H1 (cell line): Measurements from ENCODE around the gene NEURL1. TPM values are rescaled to one million over a fixed set of nuclear protein-coding genes. Genes with fewer than 3 reads are reported as not detected.
A peak's percentile ranks its signal among the peaks of the same experiment; 100 is the strongest.

Experiments
- CTCF ChIA-PET: fragments of 300-600 bp; sonication (Branson Sonifier 250); formaldehyde crosslinking; loops from one replicate; lab custom pipeline; 2021; ENCODE audit not compliant: partially characterized antibody; lab: Charles Lee
- POLR2A ChIA-PET: fragments of 300-600 bp; sonication (Branson Sonifier 250); formaldehyde crosslinking; loops from one replicate; lab custom pipeline; 2021; ENCODE audit warnings: inconsistent platforms; ENCODE audit not compliant: partially characterized antibody; lab: Charles Lee
- DNase-seq, 2 experiments: peaks; one replicate each; pipeline versions ENCODE4 v3.0.0 to v3.0.0-alpha.2; 2010 to 2022; ENCODE audit warnings: low spot score in 2 of 2, low read depth in 1 of 2, mixed read lengths in 1 of 2
- FAIRE-seq: peaks from 2 replicates; lab custom pipeline; 2011; peaks lifted over from hg19 to GRCh38; lab: Jason Lieb, UNC
- H2AFZ ChIP-seq: 2 replicates; pipeline ENCODE4 v1.8.1; 2012; ENCODE audit warnings: low read length, inconsistent platforms
- H2AK5ac ChIP-seq: 2 replicates; pipeline ENCODE4 v1.6.1; 2013; ENCODE audit warnings: low read depth, low read length
- H2BK120ac ChIP-seq: replicated peaks from 2 replicates; pipeline ENCODE3; 2013; ENCODE audit warnings: low read depth, low read length, inconsistent platforms
- H2BK12ac ChIP-seq: 2 replicates; pipeline ENCODE4 v1.6.1; 2013; ENCODE audit warnings: low read depth, low read length
- H2BK15ac ChIP-seq: 2 replicates; pipeline ENCODE4 v1.6.1; 2013; ENCODE audit warnings: low read length
- H2BK20ac ChIP-seq: 2 replicates; pipeline ENCODE4 v1.6.1; 2013; ENCODE audit warnings: low read length
- H2BK5ac ChIP-seq: 2 replicates; pipeline ENCODE4 v1.6.1; 2013; ENCODE audit warnings: low read depth, low read length
- H3K14ac ChIP-seq: 2 replicates; pipeline ENCODE4 v1.6.1; 2013; ENCODE audit warnings: inconsistent platforms; ENCODE audit not compliant: insufficient read length
- H3K18ac ChIP-seq: 2 replicates; pipeline ENCODE4 v1.6.1; 2013; ENCODE audit warnings: low read length; ENCODE audit errors: extremely low read depth
- H3K23ac ChIP-seq: 2 replicates; pipeline ENCODE4 v1.6.1; 2013; ENCODE audit warnings: inconsistent platforms; ENCODE audit not compliant: insufficient read length
- H3K23me2 ChIP-seq: 2 replicates; pipeline ENCODE4 v1.6.1; 2013; ENCODE audit warnings: low read depth, low read length
- H3K27ac ChIP-seq: 2 replicates; pipeline ENCODE4 v1.6.1; 2011; ENCODE audit warnings: low read depth, low read length, inconsistent platforms
- H3K27me3 ChIP-seq, 4 experiments: replicated peaks in 1 of 4; 1 replicate in 1 of 4; 2 replicates in 3 of 4; pipeline versions ENCODE4 v1.6.1 to v1.8.1; 2011 to 2013; ENCODE audit warnings: low read length in 3 of 4, mild to moderate bottlenecking in 3 of 4, inconsistent platforms in 2 of 4, mixed read lengths in 2 of 4, moderate library complexity in 1 of 4; ENCODE audit not compliant: control insufficient read depth in 3 of 4, insufficient read depth in 3 of 4; ENCODE audit errors: extremely low read depth in 1 of 4
- H3K36me3 ChIP-seq, 4 experiments: 2 replicates each; pipeline versions ENCODE4 v1.6.1 to v1.8.1; 2011 to 2013; ENCODE audit warnings: mild to moderate bottlenecking in 4 of 4, low read length in 3 of 4, moderate library complexity in 2 of 4, control low read depth in 1 of 4, inconsistent platforms in 1 of 4; ENCODE audit not compliant: insufficient read depth in 4 of 4, control insufficient read depth in 2 of 4
- H3K4ac ChIP-seq: replicated peaks from 2 replicates; pipeline ENCODE3; 2013; ENCODE audit warnings: low read length, low read depth, mixed read lengths, inconsistent platforms; ENCODE audit not compliant: insufficient read length
- H3K4me1 ChIP-seq, 4 experiments: replicated peaks in 1 of 4; 1 replicate in 1 of 4; 2 replicates in 3 of 4; pipeline versions ENCODE4 v1.6.1 to v1.8.1; 2011 to 2013; ENCODE audit warnings: low read length in 3 of 4, inconsistent platforms in 2 of 4, mixed read lengths in 1 of 4; ENCODE audit not compliant: insufficient read depth in 4 of 4, control insufficient read depth in 3 of 4
- H3K4me2 ChIP-seq, 2 experiments: 2 replicates each; pipeline versions ENCODE4 v1.6.1 to v1.8.1; 2011 to 2013; ENCODE audit warnings: low read depth in 2 of 2, low read length in 2 of 2, control low read depth in 1 of 2, inconsistent platforms in 1 of 2, mild to moderate bottlenecking in 1 of 2; ENCODE audit not compliant: insufficient read depth in 1 of 2
- H3K4me3 ChIP-seq, 4 experiments: fragments of 200-600, 300-600 bp in 1 of 4; sonication (generic), shearing (Covaris generic), sonication (Bioruptor Twin) in 1 of 4; 2 replicates each; pipeline versions ENCODE4 v1.5.1 to v1.8.1; 2011 to 2016; ENCODE audit warnings: low read length in 4 of 4, low read depth in 3 of 4, control low read depth in 2 of 4, inconsistent platforms in 2 of 4, mild to moderate bottlenecking in 2 of 4, mixed read lengths in 1 of 4, moderate library complexity in 1 of 4; ENCODE audit not compliant: insufficient read depth in 2 of 4; ENCODE audit errors: extremely low read depth in 1 of 4
- H3K56ac ChIP-seq: replicated peaks from 2 replicates; pipeline ENCODE3; 2013; ENCODE audit warnings: low read depth, mild to moderate bottlenecking, mixed read lengths, low read length, inconsistent platforms; ENCODE audit not compliant: insufficient read length
- H3K79me1 ChIP-seq: 2 replicates; pipeline ENCODE4 v1.6.1; 2013; ENCODE audit warnings: low read depth, low read length, control low read depth
- H3K79me2 ChIP-seq, 2 experiments: 2 replicates each; pipeline versions ENCODE4 v1.6.1 to v1.8.1; 2012 to 2013; ENCODE audit warnings: low read length in 2 of 2, mild to moderate bottlenecking in 2 of 2, inconsistent platforms in 1 of 2; ENCODE audit not compliant: insufficient read depth in 2 of 2, control insufficient read depth in 1 of 2
- H3K9ac ChIP-seq, 4 experiments: replicated peaks in 1 of 4; 1 replicate in 1 of 4; 2 replicates in 3 of 4; pipeline versions ENCODE4 v1.6.1 to v1.8.1; 2011 to 2013; ENCODE audit warnings: low read depth in 3 of 4, low read length in 3 of 4, control low read depth in 2 of 4, mild to moderate bottlenecking in 2 of 4, moderate library complexity in 2 of 4, inconsistent platforms in 1 of 4; ENCODE audit errors: extremely low read depth in 1 of 4
- H3K9me3 ChIP-seq, 2 experiments: 2 replicates each; pipeline versions ENCODE4 v1.6.1 to v1.8.1; 2012 to 2013; ENCODE audit warnings: mild to moderate bottlenecking in 2 of 2, moderate library complexity in 2 of 2, control low read depth in 1 of 2, inconsistent platforms in 1 of 2, low read depth in 1 of 2, low read length in 1 of 2, mixed read lengths in 1 of 2; ENCODE audit not compliant: insufficient read depth in 2 of 2
- H4K20me1 ChIP-seq, 2 experiments: replicated peaks in 1 of 2; 2 replicates each; pipeline versions ENCODE3 to v1.8.1; 2011 to 2013; ENCODE audit warnings: inconsistent platforms in 2 of 2, low read length in 2 of 2, mild to moderate bottlenecking in 1 of 2; ENCODE audit not compliant: insufficient read depth in 2 of 2, control insufficient read depth in 1 of 2
- H4K5ac ChIP-seq: 2 replicates; pipeline ENCODE4 v1.6.1; 2013; ENCODE audit warnings: low read length, low read depth, mixed read lengths, inconsistent platforms; ENCODE audit not compliant: insufficient read length
- H4K8ac ChIP-seq: 2 replicates; pipeline ENCODE4 v1.8.0; 2013; ENCODE audit warnings: mild to moderate bottlenecking, moderate library complexity, low read length, inconsistent platforms; ENCODE audit not compliant: insufficient read depth; ENCODE audit errors: extremely low read depth
- H4K91ac ChIP-seq: replicated peaks from 2 replicates; pipeline ENCODE3; 2013; ENCODE audit warnings: low read length, mixed read lengths, inconsistent platforms; ENCODE audit not compliant: insufficient read length
- BCL11A ChIP-seq, 2 experiments: IDR thresholded peaks; one replicate each; pipeline ENCODE4 v1.6.1; 2011; ENCODE audit warnings: low read depth in 2 of 2, low read length in 2 of 2, mild to moderate bottlenecking in 2 of 2
- FOSL1 ChIP-seq: IDR thresholded peaks from 2 replicates; pipeline ENCODE4 v1.6.1; 2011; ENCODE audit warnings: mild to moderate bottlenecking, low read depth, low read length, moderate library complexity; ENCODE audit not compliant: insufficient read depth
- JUN ChIP-seq: IDR thresholded peaks from 2 replicates; pipeline ENCODE4 v1.6.1; 2011; ENCODE audit warnings: low read depth, mild to moderate bottlenecking, improper control_type of control experiment, low read length
- SIN3A ChIP-seq, 2 experiments: IDR thresholded peaks in 1 of 2; conservative IDR thresholded peaks in 1 of 2; 2 replicates each; pipeline ENCODE4 v1.6.1; 2011 to 2012; ENCODE audit warnings: low read length in 2 of 2, improper control_type of control experiment in 1 of 2, low read depth in 1 of 2, mild to moderate bottlenecking in 1 of 2
- WGBS, 2 experiments: shearing (Covaris generic) in 1 of 2; methylation state at CpG; one replicate each; pipeline versions ENCODE4 v1.1.6 to v1.1.7; 2013 to 2015; ENCODE audit warnings: low lambda C conversion rate in 2 of 2, mixed read lengths in 2 of 2, inconsistent platforms in 1 of 2, low coverage in 1 of 2, missing lambda C conversion rate in 1 of 2; ENCODE audit not compliant: insufficient replicate concordance in 2 of 2, insufficient coverage in 1 of 2, insufficient read length in 1 of 2; ENCODE audit errors: extremely low coverage in 1 of 2, missing lambda C conversion rate in 1 of 2; 5-methylcytosine and 5-hydroxymethylcytosine counted together
- polyA plus RNA-seq, 7 experiments: library from polyadenylated mRNA; depleted of rRNA in 3 of 7; stranded (reverse) in 5 of 7; unstranded in 2 of 7; fragments of >200 nt in 5 of 7; fragments of 200-250 nt in 2 of 7; gene quantifications; 1 replicate in 5 of 7; 2 replicates in 1 of 7; 4 replicates in 1 of 7; pipeline versions ENCODE4 v1.2.1 to v1.2.3, GENCODE V29; 2011 to 2013; ENCODE audit warnings: missing spikeins in 2 of 7, mixed read lengths in 2 of 7
- total RNA-seq: library from RNA; stranded (reverse); fragmentation: NEBNext Ultra II Directional; extraction: Animal tissue kit (Norgen Biotek cat#: 25700); gene quantifications from 2 replicates; pipeline ENCODE4 v1.2.1, GENCODE V29; 2021

NEURL1 gene
- total and polyA plus RNA-seq, 2 of the 8 experiments (the other 6 are each of a cell fraction or from before 2014, with no cell fraction given) = 0.54 to 0.58 TPM

GRCh38 chr10:103545771-103546281, 52.3 kb downstream of the NEURL1 start:
- 0 out of 2 replicates have a peak overlapping the region, but pooled peaks have one; percentile 46 for H2BK15ac ChIP-seq
- H3K56ac ChIP-seq = no peak overlapping the region
- H4K91ac ChIP-seq = no peak overlapping the region
- no peaks in the 10 kb centered on the region for H3K79me2 ChIP-seq
- no peaks in the 10 kb centered on the region for H3K79me1 ChIP-seq
- no peak overlapping the region for H3K4ac ChIP-seq
- H3K9ac ChIP-seq = no peak overlapping the region
- H3K27ac ChIP-seq = no peak overlapping the region
- H3K14ac ChIP-seq = no peak overlapping the region
- H2AFZ ChIP-seq = no peak overlapping the region
- H3K18ac ChIP-seq = no peak overlapping the region; the same call in 1 of the 2 replicates
- peak overlapping the region; percentile 53; the same call in 1 of the 2 replicates for H4K8ac ChIP-seq
- H3K4me2 ChIP-seq = no peak overlapping the region
- H2BK120ac ChIP-seq = no peak overlapping the region
- H4K5ac ChIP-seq = no peak overlapping the region
- H3K23ac ChIP-seq = no peak overlapping the region
- no peak overlapping the region for H2BK5ac ChIP-seq
- no peaks in the 10 kb centered on the region for H3K9me3 ChIP-seq
- H3K4me3 ChIP-seq = no peak overlapping the region
- no peak overlapping the region for H2AK5ac ChIP-seq
- H3K27me3 ChIP-seq = no peaks in the 10 kb centered on the region; a peak in 1 of 7 replicates
- CTCF ChIA-PET = interaction anchor here (0.8 to 6.4 kb wide), 12 partner anchors 8 to 60 kb away, joined by 3 to 64 read pairs (median 5); no protein-coding TSS in a partner anchor
- H3K4me1 ChIP-seq = peaks cover 3 to 7% (median 4%) of the 10 kb centered on the region in 4 experiments; a peak in 5 of 7 replicates
- H3K23me2 ChIP-seq = no peaks in the 10 kb centered on the region; the same call in 1 of the 2 replicates
- no peak overlapping the region for H2BK20ac ChIP-seq
- 86% methylated on average over 4 of the region's 4 CpGs; no CpG with 5 or more reads in 1 of the 2 experiments for WGBS, 2 experiments
- no peak overlapping the region for H2BK12ac ChIP-seq
- H4K20me1 ChIP-seq = no peaks in the 10 kb centered on the region
- DNase-seq = no peak
- H3K36me3 ChIP-seq = no peaks in the 10 kb centered on the region
- TF ChIP-seq JUN (no peak), BCL11A (IDR thresholded peaks at IDR 0.05; ENCODE audit: low read depth in 2 of 2, low read length in 2 of 2) (no peak), SIN3A (conservative IDR thresholded peaks at IDR 0.05 in 1 of 2, IDR thresholded peaks at IDR 0.05 in 1 of 2; ENCODE audit: low read depth in 1 of 2, low read length in 2 of 2) (no peak), FOSL1 (no peak)
- TF ChIP-seq, all 59 proteins: peak for 0
- POLR2A ChIA-PET = no interaction called here
- FAIRE-seq = no peak
